Middle frontal gyrus (tissue), 1 donor: ENCODE results near the gene CPVL.

ENCODE experiments used
- DNase-seq: peaks from one replicate; pipeline ENCODE4 v3.0.0-alpha.2; 2015; ENCODE audit warnings: low spot score; ENCODE audit errors: extremely low spot score

Gene CPVL

DNA sequence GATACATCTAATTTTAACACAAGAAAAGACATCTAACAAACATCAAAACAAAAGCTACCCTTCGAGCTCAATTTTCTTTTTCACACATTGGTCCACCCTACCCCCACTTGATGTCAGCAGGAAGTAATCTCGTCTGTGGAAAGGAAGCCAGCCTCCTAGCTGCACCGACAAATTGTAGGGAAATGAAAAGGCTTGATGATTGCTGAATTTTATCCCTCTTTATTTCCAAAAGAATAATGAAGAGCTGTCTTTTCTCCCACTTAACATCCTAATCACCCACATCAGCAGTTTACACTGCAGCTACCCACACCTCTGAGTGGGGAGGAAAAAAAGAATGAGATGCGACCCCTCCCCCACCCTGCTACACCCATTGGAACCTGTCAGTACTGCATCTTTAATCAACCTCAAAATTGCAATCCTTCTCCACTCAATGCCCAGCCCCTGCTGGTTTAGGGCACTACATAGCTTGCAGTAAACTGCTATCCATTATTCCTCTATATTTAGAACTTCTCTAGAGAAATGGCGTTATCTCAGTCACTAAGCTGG, 10.6 kb upstream of the CPVL start:
- no peak for DNase-seq

GRCh38 chr7:29154076-29154475, 7.7 kb upstream of the CPVL start:
- DNase-seq, result no peak

GRCh38 chr7:29150856-29151255, 4.5 kb upstream of the CPVL start:
- no peak for DNase-seq

DNA sequence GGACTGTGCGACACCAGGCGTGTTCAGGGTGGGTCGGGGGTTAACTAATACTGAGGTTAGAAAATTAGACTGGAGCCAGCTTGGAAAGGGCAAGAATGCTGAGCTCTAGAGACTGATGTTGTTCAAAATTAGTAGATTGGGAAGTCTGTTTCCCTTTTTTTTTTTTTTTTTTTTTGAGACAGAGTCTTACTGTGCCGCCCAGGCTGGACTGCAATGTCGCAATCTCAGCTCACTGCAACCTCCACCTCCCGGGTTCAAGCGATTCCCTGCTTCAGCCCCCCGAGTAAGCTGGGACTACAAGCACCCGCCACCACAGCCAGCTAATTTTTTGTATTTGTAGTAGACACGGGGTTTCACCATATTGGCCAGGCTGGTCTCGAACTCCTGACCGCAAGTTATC, 2.7 kb upstream of the CPVL start:
- no peak for DNase-seq

- DNase-seq, result no peak
These were observed 1.5 kb upstream of the CPVL start for GRCh38 chr7:29147821-29148220.

DNA sequence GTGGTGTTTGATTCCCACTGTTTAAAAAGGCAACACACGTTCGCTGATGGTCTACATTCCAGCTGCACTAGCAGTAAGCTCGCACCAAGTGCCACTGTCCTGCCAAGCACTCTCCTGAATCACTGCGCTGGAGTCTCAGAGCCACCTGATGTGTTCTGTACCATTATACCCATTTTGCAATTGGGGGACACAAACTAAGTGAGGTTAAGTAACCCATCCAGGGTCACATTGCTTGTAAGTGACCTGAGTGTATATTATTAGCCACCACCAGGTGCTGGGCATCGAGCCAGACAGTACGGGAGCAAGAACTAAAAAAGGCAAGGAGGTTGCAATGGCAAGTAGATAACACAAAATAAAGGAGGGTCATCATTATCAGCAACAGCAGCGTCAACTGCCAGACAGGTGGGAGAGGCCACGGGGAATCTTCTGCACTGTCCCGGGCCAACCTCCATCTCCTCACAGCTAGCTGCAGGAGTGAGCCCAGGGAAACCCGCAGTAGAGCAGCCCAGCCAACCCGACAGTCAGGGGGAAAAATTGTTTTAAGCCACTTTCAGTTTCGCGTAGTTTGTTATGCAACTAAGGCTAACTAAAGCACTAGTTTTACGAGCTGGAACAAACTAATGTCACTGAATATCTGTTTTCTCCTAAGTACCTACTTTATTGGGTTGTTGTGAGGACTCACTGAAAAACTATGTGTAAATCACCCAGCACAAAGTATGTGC, 712 bp upstream of the CPVL start:
- DNase-seq, result no peak

GRCh38 chr7:29145553-29146056, 732 bp downstream of the CPVL start:
- no peak for DNase-seq

DNA sequence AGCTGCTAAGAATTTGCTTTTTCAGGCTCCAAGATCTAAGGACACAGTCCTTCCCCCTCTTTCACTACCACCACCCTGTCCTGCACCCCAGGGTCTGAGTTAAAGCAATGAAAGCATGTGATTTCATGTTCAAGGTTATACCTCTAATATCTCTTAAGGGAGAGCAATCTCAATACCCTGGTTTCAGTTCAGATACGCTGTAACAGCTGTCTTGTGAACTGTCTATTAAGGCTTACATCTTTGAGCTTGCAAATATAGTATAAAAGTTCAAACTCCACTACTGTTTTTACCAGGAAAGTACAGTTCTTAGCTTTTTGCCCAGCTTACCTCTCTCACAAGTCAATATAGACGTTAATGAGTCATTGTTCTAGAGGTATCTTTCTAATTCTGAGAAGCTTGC, 2.6 kb downstream of the CPVL start:
- DNase-seq, result no peak

DNA sequence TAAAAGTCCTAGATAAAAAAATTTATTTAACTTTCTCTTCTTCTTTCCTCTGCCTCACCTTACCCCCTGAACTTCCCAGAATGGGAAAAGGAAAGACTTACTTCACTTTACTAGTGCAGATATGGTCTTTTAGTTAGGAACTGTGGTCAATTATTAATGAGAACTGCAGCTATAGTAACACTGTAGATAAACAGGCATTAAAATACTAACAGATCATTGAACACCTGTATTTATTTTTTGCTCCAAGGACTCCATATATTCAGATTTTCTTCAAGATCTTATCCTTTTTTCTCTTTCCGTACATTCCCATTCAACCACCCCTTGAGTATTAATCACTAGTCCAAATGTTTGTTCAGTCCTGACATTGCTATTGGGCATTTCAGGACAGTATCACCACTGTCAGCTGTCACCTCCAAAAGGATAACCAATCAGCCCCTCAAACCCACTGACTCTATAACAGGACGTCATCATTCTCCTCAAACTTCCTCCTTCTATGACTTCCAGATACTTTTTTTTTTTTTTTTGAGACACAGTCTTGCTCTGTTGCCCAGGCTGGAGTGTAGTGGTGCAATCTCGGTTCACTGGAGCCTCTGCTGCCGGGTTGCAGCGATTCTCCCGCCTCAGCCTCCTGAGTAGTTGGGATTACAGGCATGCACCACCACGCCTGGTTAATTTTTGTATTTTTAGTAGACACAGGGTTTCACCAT, 4.2 kb downstream of the CPVL start:
- DNase-seq, result no peak

DNA sequence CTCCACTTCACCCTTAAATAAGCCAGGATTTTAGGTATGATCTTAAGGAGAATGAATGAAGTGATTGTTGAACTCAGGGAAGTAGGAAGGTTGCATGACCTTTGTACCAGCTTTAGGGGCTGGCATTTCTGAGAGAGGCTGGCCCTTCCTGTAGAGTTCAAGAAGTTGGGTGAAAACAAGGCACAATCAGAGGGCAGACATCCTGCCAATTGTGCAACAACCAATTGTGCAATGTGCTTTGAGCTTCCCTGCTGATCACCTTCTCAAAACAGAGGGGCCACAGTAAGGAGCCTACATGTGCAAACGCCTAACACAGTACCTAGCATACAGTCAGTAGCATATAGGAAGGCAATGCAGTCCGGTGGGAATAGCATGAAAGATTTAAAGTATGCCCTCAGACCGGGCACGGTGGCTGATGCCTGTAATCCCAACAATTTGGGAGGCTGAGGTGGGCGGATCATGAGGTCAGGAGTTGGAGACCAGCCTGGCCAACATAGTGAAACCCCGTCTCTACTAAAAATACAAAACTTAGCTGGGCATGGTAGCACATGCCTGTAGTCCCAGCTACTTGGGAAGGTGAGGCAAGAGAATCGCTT, 5.4 kb downstream of the CPVL start:
- DNase-seq, result no peak

GRCh38 chr7:29139796-29140195, 6.5 kb downstream of the CPVL start:
- DNase-seq, result no peak

GRCh38 chr7:29139191-29139590, 7.1 kb downstream of the CPVL start:
- DNase-seq, result no peak

DNA sequence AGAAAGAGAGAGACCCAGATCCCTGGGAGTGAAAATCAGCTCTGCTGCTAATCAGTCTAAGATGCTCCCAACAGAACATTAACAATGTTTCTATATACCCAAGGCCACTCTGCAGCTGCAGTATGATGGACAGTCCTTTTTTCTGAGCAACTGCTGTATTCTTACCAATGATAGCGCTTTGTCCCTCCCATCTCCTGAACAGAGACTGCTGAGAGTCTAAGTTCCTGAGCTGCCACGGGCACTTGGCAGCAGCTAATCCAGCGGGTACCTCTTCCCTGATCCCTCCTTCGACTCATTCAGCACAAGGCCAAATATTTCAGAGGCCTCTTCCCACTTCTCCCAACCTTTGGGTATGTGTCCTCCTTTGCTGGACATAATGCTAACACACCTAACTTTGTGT, 7.7 kb downstream of the CPVL start:
- no peak for DNase-seq

DNA sequence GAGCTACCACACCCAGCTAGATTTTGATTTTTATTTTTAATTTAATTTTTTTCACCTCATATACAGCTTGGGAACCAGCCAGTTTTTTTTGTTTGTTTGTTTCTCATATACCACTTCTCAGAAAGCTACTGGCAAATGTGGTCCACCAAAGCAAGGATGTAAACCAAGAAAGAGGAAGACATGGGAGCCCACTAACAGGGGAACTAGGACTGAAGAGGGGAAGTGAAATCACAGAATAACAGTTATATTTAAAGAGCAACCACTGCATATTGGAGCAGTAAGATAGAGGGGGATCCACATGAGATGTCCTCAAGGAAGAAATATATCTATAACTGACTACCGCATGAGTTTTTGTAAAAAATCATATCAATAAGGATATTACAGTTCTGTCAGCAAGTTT, 10.5 kb downstream of the CPVL start:
- DNase-seq, result no peak

DNA sequence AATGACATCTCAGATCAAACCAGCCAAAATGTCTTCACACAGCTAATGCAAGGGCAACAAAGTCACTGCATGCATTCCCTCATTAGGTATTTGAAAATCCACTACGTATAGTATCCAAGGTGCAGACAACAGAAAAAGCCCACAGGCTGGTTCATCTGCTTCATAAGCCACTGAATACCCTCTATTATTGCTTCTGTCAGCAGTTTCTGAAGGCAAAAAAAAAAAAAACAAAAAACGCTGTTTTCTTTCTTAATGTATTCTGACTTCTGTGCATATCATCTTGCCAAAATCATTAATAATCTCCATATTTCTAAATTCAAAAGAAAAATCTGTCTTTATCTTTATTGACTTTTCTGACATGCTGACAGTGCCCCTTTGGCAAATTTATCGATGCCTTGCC, 13.4 kb downstream of the CPVL start:
- no peak for DNase-seq

GRCh38 chr7:29131678-29132077, 14.7 kb downstream of the CPVL start:
- no peak for DNase-seq

DNA sequence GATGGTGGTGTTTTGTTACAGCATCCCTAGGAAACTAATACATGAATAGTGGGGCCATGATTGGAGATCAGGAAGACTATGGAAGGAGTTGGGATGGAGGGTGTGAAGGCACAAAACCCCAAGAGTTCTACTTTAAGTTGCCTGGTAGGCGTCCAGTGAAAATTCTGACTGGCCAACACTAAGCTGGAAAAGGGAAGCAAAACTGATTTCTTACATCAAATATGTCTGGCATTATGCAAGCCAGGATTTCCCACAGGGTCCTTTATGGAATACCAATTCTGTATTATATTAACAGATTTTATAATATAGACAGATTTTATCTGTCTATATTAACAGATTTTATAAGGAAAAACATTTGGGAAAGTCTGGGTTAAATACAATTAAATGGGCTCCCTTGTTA, 16.2 kb downstream of the CPVL start:
- DNase-seq, result no peak

- no peak for DNase-seq
These were observed 18.8 kb downstream of the CPVL start for GRCh38 chr7:29127527-29127926.

DNA sequence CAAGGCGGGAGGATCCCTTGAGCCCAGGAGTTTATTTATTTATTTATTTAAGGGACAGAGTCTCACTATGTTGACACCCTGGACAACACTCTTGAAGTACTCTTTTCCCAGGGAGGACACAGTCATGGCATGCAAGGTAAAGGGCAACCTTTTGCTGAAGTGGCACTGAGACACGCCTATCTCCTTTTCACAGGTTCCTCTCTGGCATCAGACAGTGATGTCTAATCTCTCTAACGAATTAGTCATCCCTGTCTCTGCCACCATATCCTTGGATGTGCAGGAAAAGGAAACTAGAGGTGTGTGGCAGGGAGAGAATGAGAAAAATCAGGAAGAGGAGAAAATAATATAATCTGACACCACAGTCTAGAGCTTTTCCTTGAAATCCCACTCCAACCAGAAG, 19.5 kb downstream of the CPVL start:
- DNase-seq, result no peak

DNA sequence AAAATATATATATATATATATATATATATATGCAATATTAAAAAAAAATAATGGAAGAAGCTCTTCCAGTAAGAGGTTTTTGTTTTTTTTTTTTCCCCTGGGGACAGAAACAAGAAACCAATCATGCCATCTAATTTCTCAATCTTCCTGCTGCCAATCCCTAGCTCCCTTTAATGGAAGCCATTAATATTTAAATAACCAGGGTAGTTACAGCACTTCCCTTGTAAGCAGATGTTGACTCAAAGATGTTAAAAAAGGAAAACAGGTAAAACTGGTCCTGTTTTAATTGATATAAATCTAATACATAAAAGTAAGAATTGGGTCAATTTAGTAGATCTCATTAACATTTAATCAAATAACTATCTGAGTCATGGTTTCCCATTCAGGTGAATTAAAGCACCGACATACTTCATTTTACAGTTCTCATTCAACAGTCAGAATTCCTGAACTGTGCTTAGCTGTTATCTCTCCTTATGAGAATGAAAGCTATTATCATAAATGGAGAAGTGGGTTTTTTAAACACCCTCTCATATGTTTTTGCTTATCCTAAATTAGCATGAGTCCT, 22.6 kb downstream of the CPVL start:
- DNase-seq, result no peak

DNA sequence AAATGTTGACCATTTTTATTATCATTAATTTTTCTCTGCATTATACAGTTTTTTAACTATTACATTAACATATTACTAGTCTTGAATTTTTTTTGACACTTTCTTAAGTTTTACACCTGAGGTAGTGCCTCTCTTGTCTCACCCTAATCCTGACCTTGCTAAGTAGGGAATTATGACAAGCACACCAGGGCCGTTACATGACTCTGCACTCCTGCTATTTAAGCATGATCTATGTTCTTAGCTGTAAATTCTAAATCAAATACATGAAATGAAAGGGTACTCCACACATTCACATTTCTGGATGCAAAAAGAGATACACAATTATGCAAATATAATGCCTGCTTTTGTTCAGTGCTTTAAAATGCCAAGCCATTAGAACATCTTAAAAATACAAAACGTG, 23.6 kb downstream of the CPVL start:
- no peak for DNase-seq

DNA sequence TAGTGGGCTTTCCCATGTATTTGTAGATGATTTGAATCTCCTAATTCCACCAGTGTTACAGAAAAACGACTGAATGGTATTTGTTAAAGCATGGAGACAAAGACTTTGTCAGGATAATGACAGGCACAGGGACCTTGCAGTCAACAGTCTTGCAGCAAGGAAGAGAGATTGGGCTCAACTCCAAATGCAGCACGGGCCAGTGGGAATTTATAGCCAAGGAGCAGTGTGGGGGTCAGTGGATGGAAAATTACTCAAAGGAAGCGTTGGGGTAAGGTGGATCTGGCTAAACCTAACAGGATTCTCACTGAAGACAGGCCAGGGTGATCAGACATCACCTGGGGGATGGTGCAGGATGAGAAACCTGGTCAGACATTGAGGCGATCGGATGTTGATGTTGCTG, 24.3 kb downstream of the CPVL start:
- no peak for DNase-seq
